ENCODE results near the gene SF3A2. TPM values are rescaled to one million over a fixed set of nuclear protein-coding genes. Genes with fewer than 3 reads are reported as not detected.

SF3A2 gene
- total RNA-seq, 1 experiment from 2014 or later: 184 TPM

DNA sequence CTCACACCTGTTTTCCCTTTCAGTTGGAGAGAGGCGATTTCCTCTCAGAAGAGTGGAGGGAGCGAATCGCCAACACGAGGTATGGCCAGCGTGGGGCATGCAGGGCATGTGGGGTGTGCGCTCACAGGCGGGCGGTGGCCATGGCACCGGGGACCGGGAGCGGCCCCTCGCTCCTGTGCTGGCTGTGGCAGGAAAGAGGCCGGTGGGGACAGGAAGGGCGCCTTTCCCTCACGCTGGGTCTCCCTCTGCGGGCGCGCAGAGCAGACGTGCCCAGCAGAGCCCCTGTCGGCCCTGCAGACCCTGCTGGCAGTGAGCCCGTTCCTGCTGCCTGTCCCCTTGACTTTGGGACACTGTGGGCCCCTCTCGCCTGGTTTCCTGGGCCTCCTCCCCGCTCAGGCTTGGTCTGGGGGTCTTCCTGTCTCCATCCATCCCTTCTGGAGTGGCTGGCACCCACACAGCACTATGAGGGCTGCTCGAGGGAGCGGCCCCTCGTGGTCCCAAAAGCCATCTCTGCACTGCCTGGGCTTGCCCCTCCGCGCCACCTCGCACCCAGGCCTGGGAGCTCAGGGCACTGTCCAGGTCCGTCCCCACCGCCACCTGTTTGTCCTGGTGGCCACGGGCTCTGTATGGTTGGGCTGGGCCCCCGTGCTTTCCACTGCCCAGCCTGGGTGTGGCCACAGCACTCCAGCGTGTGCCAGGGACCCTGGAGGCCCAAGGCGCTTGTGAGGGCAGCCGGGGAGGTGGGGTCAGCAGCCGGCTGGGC, 36.6 kb upstream of the SF3A2 start:
- ChIA-PET CTCF (interaction anchor here (0.6 to 1.8 kb wide), 55 partner anchors 8 to 984 kb away, joined by 3 to 25 read pairs (median 6); partner anchors contain the start of genes AP3D1, LSM7, PLEKHJ1 and SPPL2B), POLR2A (interaction anchor here (1.3 kb wide), 1 partner anchor 44 kb away, joined by 4 read pairs; no protein-coding TSS in a partner anchor)
- H3K9me3 Mint-ChIP-seq: no peaks in the 10 kb centered on the region

More for the DNA sequence above, 36.6 kb upstream of the SF3A2 start:
- TF ChIP-seq, protein P1, sequence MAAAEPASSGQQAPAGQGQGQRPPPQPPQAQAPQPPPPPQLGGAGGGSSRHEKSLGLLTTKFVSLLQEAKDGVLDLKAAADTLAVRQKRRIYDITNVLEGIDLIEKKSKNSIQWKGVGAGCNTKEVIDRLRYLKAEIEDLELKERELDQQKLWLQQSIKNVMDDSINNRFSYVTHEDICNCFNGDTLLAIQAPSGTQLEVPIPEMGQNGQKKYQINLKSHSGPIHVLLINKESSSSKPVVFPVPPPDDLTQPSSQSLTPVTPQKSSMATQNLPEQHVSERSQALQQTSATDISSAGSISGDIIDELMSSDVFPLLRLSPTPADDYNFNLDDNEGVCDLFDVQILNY (CRISPR knock-in tag; IDR thresholded peaks at IDR 0.05): no peak
- TF ChIP-seq MXD4 (CRISPR knock-in tag; IDR thresholded peaks at IDR 0.05; ENCODE audit: borderline replicate concordance): no peak
- no peak for TF ChIP-seq SMAD4 (CRISPR knock-in tag; IDR thresholded peaks at IDR 0.05)
- TF ChIP-seq, protein P2, sequence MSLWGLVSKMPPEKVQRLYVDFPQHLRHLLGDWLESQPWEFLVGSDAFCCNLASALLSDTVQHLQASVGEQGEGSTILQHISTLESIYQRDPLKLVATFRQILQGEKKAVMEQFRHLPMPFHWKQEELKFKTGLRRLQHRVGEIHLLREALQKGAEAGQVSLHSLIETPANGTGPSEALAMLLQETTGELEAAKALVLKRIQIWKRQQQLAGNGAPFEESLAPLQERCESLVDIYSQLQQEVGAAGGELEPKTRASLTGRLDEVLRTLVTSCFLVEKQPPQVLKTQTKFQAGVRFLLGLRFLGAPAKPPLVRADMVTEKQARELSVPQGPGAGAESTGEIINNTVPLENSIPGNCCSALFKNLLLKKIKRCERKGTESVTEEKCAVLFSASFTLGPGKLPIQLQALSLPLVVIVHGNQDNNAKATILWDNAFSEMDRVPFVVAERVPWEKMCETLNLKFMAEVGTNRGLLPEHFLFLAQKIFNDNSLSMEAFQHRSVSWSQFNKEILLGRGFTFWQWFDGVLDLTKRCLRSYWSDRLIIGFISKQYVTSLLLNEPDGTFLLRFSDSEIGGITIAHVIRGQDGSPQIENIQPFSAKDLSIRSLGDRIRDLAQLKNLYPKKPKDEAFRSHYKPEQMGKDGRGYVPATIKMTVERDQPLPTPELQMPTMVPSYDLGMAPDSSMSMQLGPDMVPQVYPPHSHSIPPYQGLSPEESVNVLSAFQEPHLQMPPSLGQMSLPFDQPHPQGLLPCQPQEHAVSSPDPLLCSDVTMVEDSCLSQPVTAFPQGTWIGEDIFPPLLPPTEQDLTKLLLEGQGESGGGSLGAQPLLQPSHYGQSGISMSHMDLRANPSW (CRISPR knock-in tag; conservative IDR thresholded peaks at IDR 0.05; ENCODE audit: low read depth): no peak
- no peak for TF ChIP-seq MLX (CRISPR knock-in tag; IDR thresholded peaks at IDR 0.05)
- TF ChIP-seq TCF7 (CRISPR knock-in tag; IDR thresholded peaks at IDR 0.05; ENCODE audit: low read depth): no peak
- TF ChIP-seq JAZF1 (CRISPR knock-in tag; IDR thresholded peaks at IDR 0.05): no peak
- TF ChIP-seq, protein P3, sequence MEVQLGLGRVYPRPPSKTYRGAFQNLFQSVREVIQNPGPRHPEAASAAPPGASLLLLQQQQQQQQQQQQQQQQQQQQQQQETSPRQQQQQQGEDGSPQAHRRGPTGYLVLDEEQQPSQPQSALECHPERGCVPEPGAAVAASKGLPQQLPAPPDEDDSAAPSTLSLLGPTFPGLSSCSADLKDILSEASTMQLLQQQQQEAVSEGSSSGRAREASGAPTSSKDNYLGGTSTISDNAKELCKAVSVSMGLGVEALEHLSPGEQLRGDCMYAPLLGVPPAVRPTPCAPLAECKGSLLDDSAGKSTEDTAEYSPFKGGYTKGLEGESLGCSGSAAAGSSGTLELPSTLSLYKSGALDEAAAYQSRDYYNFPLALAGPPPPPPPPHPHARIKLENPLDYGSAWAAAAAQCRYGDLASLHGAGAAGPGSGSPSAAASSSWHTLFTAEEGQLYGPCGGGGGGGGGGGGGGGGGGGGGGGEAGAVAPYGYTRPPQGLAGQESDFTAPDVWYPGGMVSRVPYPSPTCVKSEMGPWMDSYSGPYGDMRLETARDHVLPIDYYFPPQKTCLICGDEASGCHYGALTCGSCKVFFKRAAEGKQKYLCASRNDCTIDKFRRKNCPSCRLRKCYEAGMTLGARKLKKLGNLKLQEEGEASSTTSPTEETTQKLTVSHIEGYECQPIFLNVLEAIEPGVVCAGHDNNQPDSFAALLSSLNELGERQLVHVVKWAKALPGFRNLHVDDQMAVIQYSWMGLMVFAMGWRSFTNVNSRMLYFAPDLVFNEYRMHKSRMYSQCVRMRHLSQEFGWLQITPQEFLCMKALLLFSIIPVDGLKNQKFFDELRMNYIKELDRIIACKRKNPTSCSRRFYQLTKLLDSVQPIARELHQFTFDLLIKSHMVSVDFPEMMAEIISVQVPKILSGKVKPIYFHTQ (CRISPR knock-in tag; IDR thresholded peaks at IDR 0.05): no peak
- no peak for TF ChIP-seq SMAD3 (CRISPR knock-in tag; IDR thresholded peaks at IDR 0.05; ENCODE audit: borderline replicate concordance)
- TF ChIP-seq RELA (CRISPR knock-in tag; IDR thresholded peaks at IDR 0.05; ENCODE audit: borderline replicate concordance): no peak
- TF ChIP-seq AFF4 (CRISPR knock-in tag; IDR thresholded peaks at IDR 0.05; ENCODE audit: borderline replicate concordance): no peak
- TF ChIP-seq ZNF232 (CRISPR knock-in tag; IDR thresholded peaks at IDR 0.05): no peak
- TF ChIP-seq PRRX2 (CRISPR knock-in tag; IDR thresholded peaks at IDR 0.05): no peak
- no peak for TF ChIP-seq ATF1 (CRISPR knock-in tag; IDR thresholded peaks at IDR 0.05)
- no peak for TF ChIP-seq RORB (CRISPR knock-in tag; IDR thresholded peaks at IDR 0.05)
- TF ChIP-seq ATF2 (CRISPR knock-in tag; IDR thresholded peaks at IDR 0.05; ENCODE audit: borderline replicate concordance, low read depth): no peak
- TF ChIP-seq ZBTB21 (CRISPR knock-in tag; IDR thresholded peaks at IDR 0.05; ENCODE audit: borderline replicate concordance): no peak
- Mint-ChIP-seq H3K4me3 (no peak overlapping the region), H3K27ac (no peak overlapping the region), H3K36me3 (peaks cover 12% of the 10 kb centered on the region), H3K27me3 (ENCODE audit: low read depth) (no peaks in the 10 kb centered on the region), H3K4me1 (no peaks in the 10 kb centered on the region)
- ATAC-seq (no peak), DNase-seq (ENCODE audit: low spot score) (no peak)
